ENCODE data around the gene USP10.

USP10 gene

GRCh38 chr16:84774810-84775209 is 75.0 kb downstream of the USP10 start:
- in situ Hi-C loops (cut with MboI; ENCODE audit: low pct_unique_long_range_greater_than_20kb, low sequenced_read_pairs, unreplicated experiment) = no loop called here
- DNase-seq (ENCODE audit: low spot score) = no peak
- TF ChIP-seq, protein P1, sequence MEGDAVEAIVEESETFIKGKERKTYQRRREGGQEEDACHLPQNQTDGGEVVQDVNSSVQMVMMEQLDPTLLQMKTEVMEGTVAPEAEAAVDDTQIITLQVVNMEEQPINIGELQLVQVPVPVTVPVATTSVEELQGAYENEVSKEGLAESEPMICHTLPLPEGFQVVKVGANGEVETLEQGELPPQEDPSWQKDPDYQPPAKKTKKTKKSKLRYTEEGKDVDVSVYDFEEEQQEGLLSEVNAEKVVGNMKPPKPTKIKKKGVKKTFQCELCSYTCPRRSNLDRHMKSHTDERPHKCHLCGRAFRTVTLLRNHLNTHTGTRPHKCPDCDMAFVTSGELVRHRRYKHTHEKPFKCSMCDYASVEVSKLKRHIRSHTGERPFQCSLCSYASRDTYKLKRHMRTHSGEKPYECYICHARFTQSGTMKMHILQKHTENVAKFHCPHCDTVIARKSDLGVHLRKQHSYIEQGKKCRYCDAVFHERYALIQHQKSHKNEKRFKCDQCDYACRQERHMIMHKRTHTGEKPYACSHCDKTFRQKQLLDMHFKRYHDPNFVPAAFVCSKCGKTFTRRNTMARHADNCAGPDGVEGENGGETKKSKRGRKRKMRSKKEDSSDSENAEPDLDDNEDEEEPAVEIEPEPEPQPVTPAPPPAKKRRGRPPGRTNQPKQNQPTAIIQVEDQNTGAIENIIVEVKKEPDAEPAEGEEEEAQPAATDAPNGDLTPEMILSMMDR (IDR thresholded peaks at IDR 0.05; ENCODE audit: extremely low read depth, insufficient read depth, missing control alignments) = no peak

GRCh38 chr16:84775262-84775810 is 75.5 kb downstream of the USP10 start:
- TF ChIP-seq, protein P1 (IDR thresholded peaks at IDR 0.05; ENCODE audit: extremely low read depth, insufficient read depth, missing control alignments) = no peak
- DNase-seq (ENCODE audit: low spot score) = no peak
- in situ Hi-C loops (cut with MboI; ENCODE audit: low pct_unique_long_range_greater_than_20kb, low sequenced_read_pairs, unreplicated experiment) = no loop called here

DNA sequence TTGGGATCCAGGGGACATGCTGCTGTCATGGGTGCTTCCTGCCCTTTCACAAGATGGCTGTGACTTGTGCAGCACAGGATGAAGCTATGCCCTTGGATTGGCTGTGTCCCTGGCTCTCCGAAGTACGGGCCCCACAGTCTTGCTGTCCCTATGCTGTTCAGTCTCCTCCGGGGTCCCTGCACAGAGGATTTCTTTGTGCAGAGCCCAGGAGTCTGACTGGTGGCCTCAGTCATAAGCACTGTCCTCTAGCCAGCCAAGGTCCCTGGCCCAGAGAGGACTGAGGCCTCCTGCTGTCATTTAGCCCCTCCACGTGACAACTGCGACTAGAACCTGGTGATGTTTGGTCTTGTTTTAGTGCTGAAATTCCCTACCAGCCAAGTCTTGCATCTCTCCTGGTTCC is 77.6 kb downstream of the USP10 start:
- TF ChIP-seq, protein P1 (IDR thresholded peaks at IDR 0.05; ENCODE audit: extremely low read depth, insufficient read depth, missing control alignments) = no peak
- in situ Hi-C loops (cut with MboI; ENCODE audit: low pct_unique_long_range_greater_than_20kb, low sequenced_read_pairs, unreplicated experiment) = no loop called here
- DNase-seq (ENCODE audit: low spot score) = no peak

GRCh38 chr16:84778720-84779119 is 78.9 kb downstream of the USP10 start:
- in situ Hi-C loops (cut with MboI; ENCODE audit: low pct_unique_long_range_greater_than_20kb, low sequenced_read_pairs, unreplicated experiment) = no loop called here
- TF ChIP-seq, protein P1 (IDR thresholded peaks at IDR 0.05; ENCODE audit: extremely low read depth, insufficient read depth, missing control alignments) = no peak
- DNase-seq (ENCODE audit: low spot score) = no peak

DNA sequence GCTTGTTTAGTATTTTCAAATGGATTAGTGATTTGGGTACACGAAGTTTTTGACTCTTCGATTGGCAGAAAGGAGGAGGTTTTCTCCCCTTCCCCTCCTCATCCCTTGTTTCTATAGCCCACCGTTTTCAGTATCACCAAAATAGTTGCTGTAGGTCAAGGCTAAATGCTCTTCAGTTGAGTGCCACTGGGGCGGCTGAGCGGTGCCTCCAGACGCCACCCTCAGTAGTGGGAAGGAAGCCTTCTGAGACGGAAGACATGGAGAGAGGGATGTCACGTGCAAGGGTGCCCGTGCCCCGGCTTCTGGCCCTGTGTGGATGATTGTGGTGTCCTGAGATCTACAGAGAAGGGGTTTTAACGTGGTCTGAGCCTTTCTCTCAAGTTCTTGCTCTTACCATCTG is 80.3 kb downstream of the USP10 start:
- in situ Hi-C loops (cut with MboI; ENCODE audit: low pct_unique_long_range_greater_than_20kb, low sequenced_read_pairs, unreplicated experiment) = no loop called here
- TF ChIP-seq, protein P1 (IDR thresholded peaks at IDR 0.05; ENCODE audit: extremely low read depth, insufficient read depth, missing control alignments) = no peak

GRCh38 chr16:84780544-84781376 is 81.0 kb downstream of the USP10 start:
- in situ Hi-C loops (cut with MboI; ENCODE audit: low pct_unique_long_range_greater_than_20kb, low sequenced_read_pairs, unreplicated experiment) = no loop called here
- DNase-seq (ENCODE audit: low spot score) = no peak
- TF ChIP-seq, protein P1 (IDR thresholded peaks at IDR 0.05; ENCODE audit: extremely low read depth, insufficient read depth, missing control alignments) = no peak

More for the DNA sequence above, 80.3 kb downstream of the USP10 start:
- DNase-seq (ENCODE audit: low spot score) = no peak

All from GM13977 (cell line).